ENCODE measurements around the gene MANF. TPM values are rescaled to one million over a fixed set of nuclear protein-coding genes. Genes with fewer than 3 reads are reported as not detected.

The MANF gene
- total and polyA plus RNA-seq, 2 donors (not counting 1 experiment from before 2014, with no cell fraction given), result 19.8 to 29.7 TPM

- DNase-seq (no peak), ATAC-seq (ENCODE audit: low read depth) (no peak)
- H3K4me3 ChIP-seq (ENCODE audit: control extremely low read depth in 1 of 5, extremely low read depth in 1 of 5, insufficient read depth in 1 of 5, low read depth in 2 of 5, low read length in 4 of 5), result no peak overlapping the region
- Mint-ChIP-seq H3K4me1 (peaks cover 11% of the 10 kb centered on the region), H3K4me3 (no peak overlapping the region), H3K9me3 (ENCODE audit: insufficient read depth) (no peaks in the 10 kb centered on the region), H3K27me3 (peaks cover 24% of the 10 kb centered on the region), H3K27ac (no peak overlapping the region)
- H3K9me3 ChIP-seq (ENCODE audit: control extremely low read depth in 1 of 3, control insufficient read depth in 2 of 3, insufficient read depth in 1 of 3, low read length in 2 of 3), result no peaks in the 10 kb centered on the region
- WGBS (ENCODE audit: insufficient coverage), result 23% methylated on average over 7 of the region's 8 CpGs
- no peak overlapping the region for H2AFZ ChIP-seq (ENCODE audit: insufficient read depth, low read depth, low read length, poor library complexity, severe bottlenecking)
- intact Hi-C loops (cut with micrococcal nuclease), result loop anchor here (10.0 kb wide), 1 partner anchor 1085 kb away; the partner anchor contains the start of genes HYAL3, IFRD2 and NAA80
- H3K27me3 ChIP-seq (replicated peaks in 1 of 4; ENCODE audit: control extremely low read depth in 1 of 4, control insufficient read depth in 3 of 4, insufficient read depth in 4 of 4, low read length in 3 of 4), result peaks cover 0 to 24% (median 4%) of the 10 kb centered on the region in 4 experiments
- TF ChIP-seq EZH2 (IDR thresholded peaks at IDR 0.05; ENCODE audit: borderline replicate concordance, insufficient read depth, low read depth, low read length, poor library complexity, severe bottlenecking) (no peak), CTCF (IDR thresholded peaks at IDR 0.05) (no peak)
- H3K79me2 ChIP-seq (ENCODE audit: control insufficient read depth, insufficient read depth, low read length), result peaks cover 24% of the 10 kb centered on the region
- ChIA-PET POLR2A (no interaction called here), CTCF (interaction anchor here (0.6 kb wide), 1 partner anchor 764 kb away, joined by 3 read pairs; no protein-coding TSS in a partner anchor)
- H3K4me2 ChIP-seq (replicated peaks; ENCODE audit: low read depth, low read length, poor library complexity, severe bottlenecking), result no peak overlapping the region
- no peaks in the 10 kb centered on the region for H3K36me3 ChIP-seq (replicated peaks in 1 of 2; ENCODE audit: control extremely low read depth in 1 of 2, control insufficient read depth in 1 of 2, extremely low read depth in 1 of 2, insufficient read depth in 2 of 2, low read length in 1 of 2)
- H3K27ac ChIP-seq (ENCODE audit: low read length in 2 of 2), result no peak overlapping the region
- peaks cover 9 to 12% of the 10 kb centered on the region in 2 donors for H3K4me1 ChIP-seq (ENCODE audit: control insufficient read depth in 2 of 2, insufficient read depth in 2 of 2, low read length in 2 of 2)
- no peaks in the 10 kb centered on the region for H4K20me1 ChIP-seq (ENCODE audit: control insufficient read depth, insufficient read depth, low read length, poor library complexity, severe bottlenecking)
- H3K9ac ChIP-seq (ENCODE audit: low read length), result no peak overlapping the region
These were observed 5.2 kb upstream of the MANF start for GRCh38 chr3:51379746-51380455.
